ENCODE measurements around the gene UBP1. TPM values are rescaled to one million over a fixed set of nuclear protein-coding genes. Genes with fewer than 3 reads are reported as not detected.

The UBP1 gene
- total RNA-seq, 1 donor from 2014 or later = 81.9 TPM

- no peak for DNase-seq (ENCODE audit: low read depth, low spot score)
- H3K4me1 Mint-ChIP-seq = no peaks in the 10 kb centered on the region
- peaks cover 9% of the 10 kb centered on the region for H3K36me3 Mint-ChIP-seq (ENCODE audit: low read depth)
- no peaks in the 10 kb centered on the region for H3K9me3 Mint-ChIP-seq
- H3K27ac Mint-ChIP-seq (ENCODE audit: unreplicated experiment) = no peak overlapping the region
- no peaks in the 10 kb centered on the region for H3K27me3 Mint-ChIP-seq (ENCODE audit: low read depth)
- no peak overlapping the region for H3K4me3 Mint-ChIP-seq
- no peak for TF ChIP-seq CTCF (conservative IDR thresholded peaks at IDR 0.05)
Observed at GRCh38 chr3:33377931-33378330, 62.3 kb downstream of the UBP1 start.

GRCh38 chr3:33377489-33377888 is 62.7 kb downstream of the UBP1 start:
- Mint-ChIP-seq H3K27me3 (ENCODE audit: low read depth) (no peaks in the 10 kb centered on the region), H3K9me3 (no peaks in the 10 kb centered on the region), H3K36me3 (ENCODE audit: low read depth) (peaks cover 10% of the 10 kb centered on the region), H3K27ac (ENCODE audit: unreplicated experiment) (no peak overlapping the region), H3K4me1 (no peaks in the 10 kb centered on the region), H3K4me3 (no peak overlapping the region)
- no peak for DNase-seq (ENCODE audit: low read depth, low spot score)
- no peak for TF ChIP-seq CTCF (conservative IDR thresholded peaks at IDR 0.05)

- no peak for DNase-seq (ENCODE audit: low read depth, low spot score)
- no peak for TF ChIP-seq CTCF (conservative IDR thresholded peaks at IDR 0.05)
- Mint-ChIP-seq H3K27ac (ENCODE audit: unreplicated experiment) (no peak overlapping the region), H3K4me3 (no peak overlapping the region), H3K4me1 (no peaks in the 10 kb centered on the region), H3K27me3 (ENCODE audit: low read depth) (no peaks in the 10 kb centered on the region), H3K9me3 (peaks cover 4% of the 10 kb centered on the region), H3K36me3 (ENCODE audit: low read depth) (peaks cover 18% of the 10 kb centered on the region)
Observed at GRCh38 chr3:33373082-33373437, 67.1 kb downstream of the UBP1 start.

- Mint-ChIP-seq H3K9me3 (peaks cover 4% of the 10 kb centered on the region), H3K27me3 (ENCODE audit: low read depth) (no peaks in the 10 kb centered on the region), H3K4me1 (no peaks in the 10 kb centered on the region), H3K27ac (ENCODE audit: unreplicated experiment) (no peak overlapping the region), H3K4me3 (no peak overlapping the region), H3K36me3 (ENCODE audit: low read depth) (peaks cover 17% of the 10 kb centered on the region)
- peak; percentile 48 for DNase-seq (ENCODE audit: low read depth, low spot score)
- peak; percentile 95 for TF ChIP-seq CTCF (conservative IDR thresholded peaks at IDR 0.05)
Observed at GRCh38 chr3:33372218-33373081, 67.8 kb downstream of the UBP1 start.

- Mint-ChIP-seq H3K36me3 (ENCODE audit: low read depth) (peaks cover 3% of the 10 kb centered on the region), H3K27ac (ENCODE audit: unreplicated experiment) (no peak overlapping the region), H3K9me3 (no peaks in the 10 kb centered on the region), H3K4me1 (peaks cover 6% of the 10 kb centered on the region), H3K27me3 (ENCODE audit: low read depth) (no peaks in the 10 kb centered on the region), H3K4me3 (no peak overlapping the region)
- no peak for DNase-seq (ENCODE audit: low read depth, low spot score)
- no peak for TF ChIP-seq CTCF (conservative IDR thresholded peaks at IDR 0.05)
Observed at GRCh38 chr3:33364531-33365128, 75.6 kb downstream of the UBP1 start.

All from neural crest cell (in vitro differentiated cells).